ENCODE data around the gene WAPL.

- TF ChIP-seq CTCF (IDR thresholded peaks at IDR 0.05) (no peak), POLR2A (IDR thresholded peaks at IDR 0.05) (no peak)
Observed at GRCh38 chr10:86451604-86451960, 70.0 kb downstream of the WAPL start.
